H9 (cell line): ENCODE results near the gene EXOSC2. TPM values are rescaled to one million over a fixed set of nuclear protein-coding genes. Genes with fewer than 3 reads are reported as not detected.

Source experiments
- DNase-seq: peaks from one replicate; pipeline ENCODE4 v3.0.0-alpha.2; 2017
- H2AFZ ChIP-seq: one replicate; pipeline ENCODE4 v1.6.1; 2013; ENCODE audit warnings: mild to moderate bottlenecking, low read length, control low read depth, moderate library complexity
- H2AK5ac ChIP-seq: 2 replicates; pipeline ENCODE4 v1.6.1; 2013; ENCODE audit warnings: low read length, control low read depth, mixed read lengths; ENCODE audit not compliant: insufficient read length
- H2BK120ac ChIP-seq: one replicate; pipeline ENCODE4 v1.6.1; 2013; ENCODE audit warnings: low read depth, mild to moderate bottlenecking, low read length, control low read depth, inconsistent platforms; ENCODE audit not compliant: poor library complexity, severe bottlenecking
- H2BK12ac ChIP-seq: 2 replicates; pipeline ENCODE4 v1.6.1; 2013; ENCODE audit warnings: low read length, control low read depth, mixed read lengths, low read depth; ENCODE audit not compliant: insufficient read length
- H2BK15ac ChIP-seq: 2 replicates; pipeline ENCODE4 v1.6.1; 2013; ENCODE audit warnings: low read depth, low read length, control low read depth
- H2BK20ac ChIP-seq: one replicate; pipeline ENCODE4 v1.6.1; 2013; ENCODE audit warnings: low read depth, mild to moderate bottlenecking, low read length, control low read depth, inconsistent platforms; ENCODE audit not compliant: poor library complexity, severe bottlenecking
- H2BK5ac ChIP-seq: 2 replicates; pipeline ENCODE4 v1.6.1; 2013; ENCODE audit warnings: low read length, control low read depth, mixed read lengths; ENCODE audit not compliant: insufficient read length
- H3K14ac ChIP-seq: 2 replicates; pipeline ENCODE4 v1.6.1; 2013; ENCODE audit warnings: low read length, control low read depth; ENCODE audit not compliant: insufficient read depth
- H3K18ac ChIP-seq: 2 replicates; pipeline ENCODE4 v1.6.1; 2013; ENCODE audit warnings: low read depth, mild to moderate bottlenecking, mixed read lengths, low read length, control low read depth; ENCODE audit not compliant: insufficient read length
- H3K23ac ChIP-seq: 2 replicates; pipeline ENCODE4 v1.6.1; 2013; ENCODE audit warnings: low read length, control low read depth, mixed read lengths, low read depth; ENCODE audit not compliant: insufficient read length
- H3K23me2 ChIP-seq: 2 replicates; pipeline ENCODE4 v1.6.1; 2013; ENCODE audit warnings: low read depth, mild to moderate bottlenecking, mixed read lengths, low read length, control low read depth; ENCODE audit not compliant: insufficient read length, poor library complexity, severe bottlenecking
- H3K27ac ChIP-seq: 2 replicates; pipeline ENCODE4 v1.5.1; 2013; ENCODE audit warnings: low read length, control low read depth, mixed read lengths, low read depth; ENCODE audit not compliant: insufficient read length
- H3K27me3 ChIP-seq: 2 replicates; pipeline ENCODE4 v1.6.1; 2013; ENCODE audit warnings: low read length, control low read depth, inconsistent platforms; ENCODE audit not compliant: insufficient read depth
- H3K4ac ChIP-seq: 2 replicates; pipeline ENCODE4 v1.6.1; 2013; ENCODE audit warnings: low read depth, mild to moderate bottlenecking, control low read depth, inconsistent platforms, low read length, moderate library complexity
- H3K4me1 ChIP-seq: 2 replicates; pipeline ENCODE4 v1.6.1; 2013; ENCODE audit warnings: low read length, control low read depth, inconsistent platforms; ENCODE audit not compliant: insufficient read depth
- H3K4me2 ChIP-seq: 2 replicates; pipeline ENCODE4 v1.6.1; 2013; ENCODE audit warnings: low read length, control low read depth, mixed read lengths; ENCODE audit not compliant: insufficient read length, insufficient read depth
- H3K56ac ChIP-seq: 2 replicates; pipeline ENCODE4 v1.6.1; 2013; ENCODE audit warnings: low read depth, mild to moderate bottlenecking, mixed read lengths, low read length, control low read depth; ENCODE audit not compliant: insufficient read length
- H3K79me1 ChIP-seq: 2 replicates; pipeline ENCODE4 v1.6.1; 2013; ENCODE audit warnings: low read depth, mild to moderate bottlenecking, moderate library complexity, low read length, control low read depth, inconsistent platforms; ENCODE audit not compliant: insufficient read depth, poor library complexity, severe bottlenecking
- H3K79me2 ChIP-seq: 2 replicates; pipeline ENCODE4 v1.6.1; 2013; ENCODE audit warnings: low read length, control low read depth, inconsistent platforms; ENCODE audit not compliant: insufficient read depth
- H3K9ac ChIP-seq: 2 replicates; pipeline ENCODE4 v1.6.1; 2013; ENCODE audit warnings: low read length, control low read depth, mixed read lengths; ENCODE audit not compliant: insufficient read length; ENCODE audit errors: extremely low read depth
- H3K9me3 ChIP-seq: one replicate; pipeline ENCODE4 v1.6.1; 2013; ENCODE audit warnings: low read depth, low read length, inconsistent platforms; ENCODE audit not compliant: control insufficient read depth
- H3T11ph ChIP-seq: one replicate; pipeline ENCODE4 v1.6.1; 2013; ENCODE audit warnings: mild to moderate bottlenecking, low read length, control low read depth, inconsistent platforms
- H4K20me1 ChIP-seq: one replicate; pipeline ENCODE4 v1.6.1; 2013; ENCODE audit not compliant: control insufficient read depth, insufficient read length, insufficient read depth
- H4K5ac ChIP-seq: 2 replicates; pipeline ENCODE4 v1.6.1; 2013; ENCODE audit warnings: low read depth, mild to moderate bottlenecking, mixed read lengths, low read length, control low read depth; ENCODE audit not compliant: insufficient read length
- H4K8ac ChIP-seq: replicated peaks from 2 replicates; pipeline ENCODE4 v1.6.1; 2013; ENCODE audit warnings: low read length, control low read depth, mixed read lengths, low read depth; ENCODE audit not compliant: insufficient read length
- H4K91ac ChIP-seq: 2 replicates; pipeline ENCODE4 v1.6.1; 2013; ENCODE audit warnings: low read depth, mild to moderate bottlenecking, moderate library complexity, mixed read lengths, low read length, control low read depth; ENCODE audit not compliant: insufficient read length
- H3K27ac Mint-ChIP-seq, 3 experiments: 2 replicates in 2 of 3; 3 replicates in 1 of 3; pipeline ENCODE4 v1.8.0; 2020 to 2021; ENCODE audit warnings: mixed read lengths in 3 of 3, mild to moderate bottlenecking in 1 of 3, moderate library complexity in 1 of 3
- H3K27me3 Mint-ChIP-seq: 2 replicates; pipeline ENCODE4 v1.8.0; 2021; ENCODE audit warnings: low read depth, mild to moderate bottlenecking, moderate library complexity, mixed read lengths
- H3K36me3 Mint-ChIP-seq, 3 experiments: 2 replicates in 2 of 3; 3 replicates in 1 of 3; pipeline ENCODE4 v1.8.0; 2020 to 2021; ENCODE audit warnings: low read depth in 3 of 3, mixed read lengths in 3 of 3; ENCODE audit not compliant: insufficient read depth in 1 of 3
- H3K4me1 Mint-ChIP-seq, 2 experiments: 2 replicates each; pipeline ENCODE4 v1.8.0; 2020; ENCODE audit warnings: mixed read lengths in 2 of 2
- H3K4me3 Mint-ChIP-seq, 2 experiments: 2 replicates in 1 of 2; 3 replicates in 1 of 2; pipeline ENCODE4 v1.8.0; 2020 to 2021; ENCODE audit warnings: mild to moderate bottlenecking in 2 of 2, mixed read lengths in 2 of 2, moderate library complexity in 1 of 2
- H3K9me3 Mint-ChIP-seq, 2 experiments: 2 replicates in 1 of 2; 3 replicates in 1 of 2; pipeline ENCODE4 v1.8.0; 2020; ENCODE audit warnings: mild to moderate bottlenecking in 2 of 2, mixed read lengths in 2 of 2, moderate library complexity in 1 of 2
- CTCF ChIP-seq: fragments of 200-600 bp; sonication (generic); conservative IDR thresholded peaks from 3 replicates; pipeline ENCODE4 v1.8.0; 2021; ENCODE audit warnings: antibody characterized with exemption, mild to moderate bottlenecking
- WGBS: extraction: QIAGEN DNeasy Blood & Tissue Kit; methylation state at CpG from one replicate; pipeline ENCODE4 v1.1.7; 2013; ENCODE audit warnings: missing lambda C conversion rate, low lambda C conversion rate, mixed read lengths; ENCODE audit not compliant: insufficient read length; ENCODE audit errors: extremely low coverage; 5-methylcytosine and 5-hydroxymethylcytosine counted together
- total RNA-seq: library from RNA; stranded (reverse); gene quantifications from 2 replicates; pipeline ENCODE4 v1.2.1, GENCODE V29; 2021

The EXOSC2 gene
- total RNA-seq, 1 experiment from 2014 or later = 94.5 TPM

DNA sequence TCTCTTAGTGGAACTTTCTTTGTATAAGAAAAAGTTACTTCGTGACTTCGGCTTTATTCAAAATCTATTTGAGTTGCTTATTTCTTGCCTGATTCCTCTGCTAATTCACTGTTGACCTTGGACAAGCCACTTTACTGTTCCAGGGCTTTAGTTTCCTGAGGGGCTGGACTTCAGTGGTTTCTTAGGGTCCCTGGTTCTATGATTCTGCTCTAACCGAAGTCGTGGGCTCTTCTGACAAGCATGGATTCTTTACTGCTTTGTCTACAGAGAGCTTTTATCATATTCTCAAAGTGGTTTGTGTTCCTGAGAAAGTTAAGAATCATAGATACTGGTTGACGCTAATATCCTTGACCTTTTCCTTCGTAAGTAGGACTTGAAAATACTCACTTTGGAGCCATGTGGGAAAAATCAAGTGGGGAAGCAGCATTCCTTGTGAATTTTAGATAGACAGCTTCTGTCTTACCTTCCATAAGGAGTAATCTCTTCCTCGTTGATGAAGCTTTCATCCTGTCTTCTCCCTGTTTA is 21.1 kb downstream of the EXOSC2 start:
- H3K27me3 ChIP-seq = no peaks in the 10 kb centered on the region
- Mint-ChIP-seq H3K27me3 (no peaks in the 10 kb centered on the region), H3K4me3 (peak overlapping the region; percentile 90 to 96), H3K9me3 (no peaks in the 10 kb centered on the region), H3K36me3 (no peaks in the 10 kb centered on the region), H3K4me1 (peaks cover 23 to 27% of the 10 kb centered on the region in 2 experiments), H3K27ac (no peak overlapping the region)
- H3K27ac ChIP-seq = no peak overlapping the region
- H3K56ac ChIP-seq = no peak overlapping the region
- H3K4ac ChIP-seq = no peak overlapping the region
- no peak overlapping the region for H2BK15ac ChIP-seq
- no peak for TF ChIP-seq CTCF
- no peak overlapping the region for H3K23ac ChIP-seq
- no peak overlapping the region for H2BK20ac ChIP-seq
- no peaks in the 10 kb centered on the region for H4K20me1 ChIP-seq
- no peak overlapping the region for H2BK5ac ChIP-seq
- H3K23me2 ChIP-seq = peaks cover 5% of the 10 kb centered on the region
- no peak overlapping the region for H3K18ac ChIP-seq
- peaks cover 6% of the 10 kb centered on the region; the same call in 1 of the 2 replicates for H3K79me2 ChIP-seq
- H3K9ac ChIP-seq = no peak overlapping the region
- whole genome bisulfite sequencing = no CpG with 5 or more reads among the region's 7 CpGs
- no peak overlapping the region for H2BK120ac ChIP-seq
- no peak overlapping the region for H4K8ac ChIP-seq
- no peak overlapping the region for H4K5ac ChIP-seq
- no peak overlapping the region for H2AFZ ChIP-seq
- peak overlapping the region; percentile 89 for H3K4me2 ChIP-seq
- no peak overlapping the region for H3T11ph ChIP-seq
- H2BK12ac ChIP-seq = no peak overlapping the region
- DNase-seq = no peak
- peaks cover 7% of the 10 kb centered on the region; the same call in 1 of the 2 replicates for H3K4me1 ChIP-seq
- no peak overlapping the region for H3K14ac ChIP-seq
- no peak overlapping the region for H2AK5ac ChIP-seq
- no peak overlapping the region for H4K91ac ChIP-seq
- H3K9me3 ChIP-seq = no peaks in the 10 kb centered on the region
- H3K79me1 ChIP-seq = peaks cover 3% of the 10 kb centered on the region
